ENCODE measurements around the gene ST8SIA5. TPM values are rescaled to one million over a fixed set of nuclear protein-coding genes. Genes with fewer than 3 reads are reported as not detected.
A peak's percentile ranks its signal among the peaks of the same experiment; 100 is the strongest.

Gene ST8SIA5
- total and polyA plus RNA-seq, 4 donors, result 0.08 to 0.42 (median 0.29) TPM; not detected in 1

DNA sequence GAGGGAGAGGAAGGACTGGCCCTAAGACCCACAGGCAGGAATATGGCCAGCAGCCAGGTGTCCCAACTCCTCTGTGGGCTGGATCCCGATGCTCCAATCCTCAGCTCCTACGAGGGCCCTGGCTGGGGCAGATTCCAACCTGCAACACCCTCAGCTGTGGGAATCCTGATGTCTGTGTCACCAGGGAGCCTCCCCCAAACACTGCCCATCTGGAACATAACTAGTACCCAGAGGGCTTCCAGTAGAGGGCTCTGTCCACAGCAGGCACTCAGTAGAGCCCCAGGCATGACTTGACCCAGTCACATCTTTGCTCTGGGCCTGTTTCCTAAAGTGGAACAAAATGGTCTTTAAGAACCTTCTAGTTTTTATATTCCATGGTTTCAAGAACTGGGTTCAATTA, 79.2 kb downstream of the ST8SIA5 start:
- WGBS, 2 donors, result 75 to 76% methylated on average over 2 of the region's 2 CpGs
- intact Hi-C loops (cut with DNase I), result no loop called here

DNA sequence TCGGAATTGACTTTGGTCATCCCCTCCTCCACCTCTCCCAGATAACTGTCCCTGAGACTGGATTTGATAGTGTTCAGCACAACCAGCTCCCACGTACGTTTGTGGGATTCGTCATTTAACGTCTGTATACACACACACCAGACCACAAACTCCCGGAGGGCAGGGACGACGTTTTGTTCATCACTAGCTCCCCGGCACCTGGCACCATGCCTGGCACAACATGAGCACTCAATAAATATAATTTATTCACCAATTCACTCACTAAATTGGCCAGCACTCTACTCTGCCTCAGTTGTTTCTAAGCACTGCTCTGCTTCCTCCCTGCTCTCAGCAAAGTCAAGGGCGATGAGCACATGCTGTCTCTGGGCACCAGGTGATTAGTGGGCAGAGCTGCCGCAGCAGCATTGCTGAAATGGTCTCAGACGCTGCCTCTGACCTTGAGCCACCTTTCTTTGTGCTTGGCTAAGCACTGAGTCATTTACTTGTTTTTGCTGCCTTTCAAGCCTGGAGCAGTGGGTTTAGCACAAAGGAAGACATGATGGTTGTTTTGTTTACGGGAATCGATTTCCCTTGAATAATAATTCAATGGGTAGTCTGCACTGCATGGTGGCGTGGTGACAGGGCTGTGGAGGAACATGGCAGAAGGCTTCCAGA, 80.5 kb downstream of the ST8SIA5 start:
- WGBS, 2 donors, result 22 to 33% methylated on average over 15 of the region's 15 CpGs
- H3K27me3 ChIP-seq (ENCODE audit: control insufficient read depth in 1 of 2, insufficient read depth in 2 of 2, low read length in 1 of 2), result no peaks in the 10 kb centered on the region
- H3K4me3 ChIP-seq (ENCODE audit: low read length in 2 of 2), result no peak overlapping the region
- no peaks in the 10 kb centered on the region for H3K4me1 ChIP-seq (ENCODE audit: control insufficient read depth in 1 of 2, insufficient read depth in 2 of 2, low read length in 2 of 2)
- H3K36me3 ChIP-seq (ENCODE audit: control insufficient read depth in 1 of 2, insufficient read depth in 2 of 2, low read length in 1 of 2), result no peaks in the 10 kb centered on the region
- DNase-seq (no peak), ATAC-seq (ENCODE audit: low FRiP score) (no peak)
- H3K27ac ChIP-seq (ENCODE audit: low read depth in 1 of 2, low read length in 2 of 2), result no peak overlapping the region
- intact Hi-C loops (cut with DNase I), result no loop called here
- peaks cover 2% of the 10 kb centered on the region for H3K9me3 ChIP-seq (ENCODE audit: control insufficient read depth, low read length)

More for the DNA sequence above, 79.2 kb downstream of the ST8SIA5 start:
- H3K4me3 ChIP-seq (ENCODE audit: low read length in 2 of 2), result no peak overlapping the region
- H3K36me3 ChIP-seq (ENCODE audit: control insufficient read depth in 1 of 2, insufficient read depth in 2 of 2, low read length in 1 of 2), result no peaks in the 10 kb centered on the region
- no peaks in the 10 kb centered on the region for H3K27me3 ChIP-seq (ENCODE audit: control insufficient read depth in 1 of 2, insufficient read depth in 2 of 2, low read length in 1 of 2)
- no peaks in the 10 kb centered on the region for H3K4me1 ChIP-seq (ENCODE audit: control insufficient read depth in 1 of 2, insufficient read depth in 2 of 2, low read length in 2 of 2)
- DNase-seq (no peak), ATAC-seq (ENCODE audit: low FRiP score) (no peak)
- peaks cover 2% of the 10 kb centered on the region for H3K9me3 ChIP-seq (ENCODE audit: control insufficient read depth, low read length)
- no peak overlapping the region for H3K27ac ChIP-seq (ENCODE audit: low read depth in 1 of 2, low read length in 2 of 2)

DNA sequence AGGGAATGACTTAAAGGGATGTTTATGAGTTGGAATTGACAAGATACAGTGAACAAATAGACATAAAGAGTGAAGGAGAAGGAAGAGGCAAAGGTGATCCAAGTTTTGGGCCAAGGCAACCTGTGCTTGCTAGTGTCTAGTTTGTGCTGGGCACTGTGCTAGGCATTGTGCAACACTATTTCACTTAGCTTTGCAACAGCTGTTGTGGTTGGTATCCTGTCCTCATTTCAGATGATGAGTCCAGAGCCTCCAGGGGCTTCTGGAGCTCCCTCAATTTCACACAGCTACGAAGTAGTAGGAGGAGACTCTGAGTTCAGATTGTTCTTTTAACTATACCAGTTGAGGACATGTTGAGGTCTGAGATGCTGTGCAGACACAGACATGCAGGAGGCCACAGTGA, 81.7 kb downstream of the ST8SIA5 start:
- Histone ChIP-seq H3K4me3 (ENCODE audit: low read length in 2 of 2) (no peak overlapping the region), H3K27me3 (ENCODE audit: control insufficient read depth in 1 of 2, insufficient read depth in 2 of 2, low read length in 1 of 2) (no peaks in the 10 kb centered on the region), H3K4me1 (ENCODE audit: control insufficient read depth in 1 of 2, insufficient read depth in 2 of 2, low read length in 2 of 2) (no peaks in the 10 kb centered on the region), H3K36me3 (ENCODE audit: control insufficient read depth in 1 of 2, insufficient read depth in 2 of 2, low read length in 1 of 2) (no peaks in the 10 kb centered on the region), H3K27ac (ENCODE audit: low read depth in 1 of 2, low read length in 2 of 2) (no peak overlapping the region), H3K9me3 (ENCODE audit: control insufficient read depth, low read length) (no peaks in the 10 kb centered on the region)
- 67 to 75% methylated on average over 1 of the region's 1 CpG for WGBS, 2 donors
- intact Hi-C loops (cut with DNase I), result no loop called here
- DNase-seq, result no peak
- ATAC-seq (ENCODE audit: low FRiP score), result no peak

DNA sequence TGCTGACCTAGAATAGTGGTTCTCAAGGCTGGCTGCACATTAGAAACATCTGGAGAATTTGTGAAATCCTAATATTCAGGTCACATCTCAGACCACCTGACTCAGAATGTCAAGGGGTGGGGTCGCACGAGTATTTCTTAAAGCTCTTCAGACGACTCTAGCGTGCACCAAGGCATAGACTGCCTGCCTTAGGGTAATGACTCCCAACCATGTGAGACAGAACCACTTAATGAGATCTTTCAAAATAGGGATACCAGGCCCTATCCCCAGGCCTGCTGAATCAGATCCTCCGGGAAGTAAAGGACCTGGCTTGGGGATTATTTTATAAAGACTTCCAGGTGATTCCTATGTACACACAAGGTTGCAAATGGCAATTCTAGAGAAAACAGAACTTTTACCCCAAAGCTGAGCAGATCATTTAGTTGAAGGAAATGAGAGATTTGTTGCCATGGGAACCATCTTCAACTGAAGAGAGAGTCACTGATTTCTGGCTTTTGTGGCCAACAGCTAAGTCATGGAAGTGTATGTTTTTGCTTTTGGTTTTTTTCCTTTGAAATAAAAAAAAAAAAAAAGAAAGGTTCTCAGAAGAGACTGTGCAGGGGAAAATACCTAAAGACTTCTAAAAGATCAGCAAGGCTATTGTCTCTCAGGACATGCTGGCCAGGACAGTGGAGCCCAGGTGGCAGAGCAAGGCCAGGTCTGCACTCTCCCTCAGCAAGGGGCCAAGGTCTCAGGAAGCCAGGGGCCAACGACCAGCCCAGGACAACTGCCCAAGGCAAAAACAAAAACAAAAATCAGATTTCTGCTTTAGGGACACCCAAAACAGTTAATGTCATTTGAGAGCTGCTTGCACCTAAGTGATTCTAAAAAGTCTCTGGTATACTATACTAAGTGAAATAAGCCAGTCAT, 84.5 kb downstream of the ST8SIA5 start:
- H3K27ac ChIP-seq (ENCODE audit: low read depth in 1 of 2, low read length in 2 of 2), result no peak overlapping the region
- no peak for ATAC-seq (ENCODE audit: low FRiP score)
- H3K4me1 ChIP-seq (ENCODE audit: control insufficient read depth in 1 of 2, insufficient read depth in 2 of 2, low read length in 2 of 2), result no peaks in the 10 kb centered on the region
- H3K27me3 ChIP-seq (ENCODE audit: control insufficient read depth in 1 of 2, insufficient read depth in 2 of 2, low read length in 1 of 2), result no peaks in the 10 kb centered on the region
- no peak for DNase-seq
- 72 to 77% methylated on average over 6 of the region's 6 CpGs for WGBS, 2 donors
- H3K4me3 ChIP-seq (ENCODE audit: low read length in 2 of 2), result no peak overlapping the region
- H3K36me3 ChIP-seq (ENCODE audit: control insufficient read depth in 1 of 2, insufficient read depth in 2 of 2, low read length in 1 of 2), result no peaks in the 10 kb centered on the region
- intact Hi-C loops (cut with DNase I), result no loop called here
- H3K9me3 ChIP-seq (ENCODE audit: control insufficient read depth, low read length), result no peaks in the 10 kb centered on the region

DNA sequence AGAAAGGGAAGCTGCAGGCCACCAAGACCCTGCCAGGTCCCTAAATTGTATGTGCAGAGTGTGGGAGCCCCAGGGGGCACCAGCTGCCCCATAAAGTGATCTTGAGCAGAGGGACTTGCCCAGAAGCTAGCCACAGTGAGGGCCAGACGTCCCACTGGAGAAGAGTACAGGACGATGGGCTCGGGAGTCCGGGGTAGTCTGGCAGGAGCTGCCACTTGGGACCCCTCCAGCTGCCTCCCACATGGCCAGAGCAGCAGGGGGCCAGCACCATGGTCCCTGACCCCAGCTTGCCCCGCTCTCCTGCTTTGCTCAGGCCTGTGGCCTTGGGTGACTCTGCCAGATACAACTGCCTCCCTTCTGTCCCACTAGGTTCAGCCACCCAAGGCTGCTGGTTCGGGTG, 88.2 kb downstream of the ST8SIA5 start:
- H3K36me3 ChIP-seq (ENCODE audit: control insufficient read depth in 1 of 2, insufficient read depth in 2 of 2, low read length in 1 of 2), result no peaks in the 10 kb centered on the region
- intact Hi-C loops (cut with DNase I), result no loop called here
- ATAC-seq (ENCODE audit: low FRiP score) (no peak), DNase-seq (peak in 1 of 2 donors; percentile 59)
- H3K27me3 ChIP-seq (ENCODE audit: control insufficient read depth in 1 of 2, insufficient read depth in 2 of 2, low read length in 1 of 2), result no peaks in the 10 kb centered on the region
- no peak overlapping the region for H3K4me3 ChIP-seq (ENCODE audit: low read length in 2 of 2)
- 70 to 89% methylated on average over 6 of the region's 6 CpGs for WGBS, 2 donors
- no peaks in the 10 kb centered on the region for H3K4me1 ChIP-seq (ENCODE audit: control insufficient read depth in 1 of 2, insufficient read depth in 2 of 2, low read length in 2 of 2)
- H3K27ac ChIP-seq (ENCODE audit: low read depth in 1 of 2, low read length in 2 of 2), result no peak overlapping the region
- no peaks in the 10 kb centered on the region for H3K9me3 ChIP-seq (ENCODE audit: control insufficient read depth, low read length)

DNA sequence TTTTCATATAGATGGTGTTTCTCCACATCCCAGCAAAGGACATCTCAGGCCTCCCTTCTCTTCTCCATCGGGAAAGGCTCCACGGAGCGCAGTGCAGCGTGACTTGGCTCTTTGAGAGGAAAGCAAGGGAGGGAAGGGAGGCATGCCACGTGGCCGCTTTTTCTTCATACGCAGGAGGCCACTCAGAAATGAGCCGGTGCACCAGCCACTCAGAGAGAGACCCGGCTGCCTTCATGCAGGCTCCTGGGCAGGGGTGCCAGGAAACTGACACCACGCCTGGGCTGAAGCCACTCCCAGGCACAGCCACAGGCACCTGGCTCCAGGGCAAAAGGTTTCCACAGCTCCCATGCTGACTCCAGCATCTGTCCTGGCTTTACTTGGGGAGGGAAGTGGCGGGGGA, 88.7 kb downstream of the ST8SIA5 start:
- intact Hi-C loops (cut with DNase I), result no loop called here
- no peak overlapping the region for H3K27ac ChIP-seq (ENCODE audit: low read depth in 1 of 2, low read length in 2 of 2)
- no peaks in the 10 kb centered on the region for H3K27me3 ChIP-seq (ENCODE audit: control insufficient read depth in 1 of 2, insufficient read depth in 2 of 2, low read length in 1 of 2)
- H3K4me3 ChIP-seq (ENCODE audit: low read length in 2 of 2), result no peak overlapping the region
- ATAC-seq (ENCODE audit: low FRiP score), result no peak
- no peaks in the 10 kb centered on the region for H3K36me3 ChIP-seq (ENCODE audit: control insufficient read depth in 1 of 2, insufficient read depth in 2 of 2, low read length in 1 of 2)
- DNase-seq, result peak in 1 of 2 donors; percentile 35
- 54 to 69% methylated on average over 11 of the region's 11 CpGs for WGBS, 2 donors
- H3K9me3 ChIP-seq (ENCODE audit: control insufficient read depth, low read length), result no peaks in the 10 kb centered on the region
- H3K4me1 ChIP-seq (ENCODE audit: control insufficient read depth in 1 of 2, insufficient read depth in 2 of 2, low read length in 2 of 2), result no peaks in the 10 kb centered on the region

DNA sequence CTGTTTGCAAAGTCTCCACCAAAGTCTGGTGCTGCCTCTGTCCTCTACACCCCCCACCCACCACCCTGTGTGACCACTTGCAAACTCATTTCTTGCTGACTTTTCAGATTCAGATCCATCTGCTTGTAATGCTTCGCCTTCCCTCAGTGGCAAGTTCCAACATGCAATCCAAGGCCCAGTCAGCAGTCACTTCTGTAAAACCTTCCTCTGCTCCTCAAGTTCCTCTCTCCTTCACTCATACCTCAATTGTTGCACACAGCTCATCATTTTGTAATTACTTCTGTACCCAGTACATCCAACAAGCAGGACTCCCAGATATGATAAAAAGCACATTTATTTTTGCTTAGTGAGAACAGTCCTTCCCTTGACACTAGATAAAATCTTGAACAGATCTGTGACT, 93.3 kb downstream of the ST8SIA5 start:
- Histone ChIP-seq H3K27ac (ENCODE audit: low read depth in 1 of 2, low read length in 2 of 2) (no peak overlapping the region), H3K36me3 (ENCODE audit: control insufficient read depth in 1 of 2, insufficient read depth in 2 of 2, low read length in 1 of 2) (no peaks in the 10 kb centered on the region), H3K4me1 (ENCODE audit: control insufficient read depth in 1 of 2, insufficient read depth in 2 of 2, low read length in 2 of 2) (no peaks in the 10 kb centered on the region), H3K27me3 (ENCODE audit: control insufficient read depth in 1 of 2, insufficient read depth in 2 of 2, low read length in 1 of 2) (no peaks in the 10 kb centered on the region), H3K9me3 (ENCODE audit: control insufficient read depth, low read length) (no peaks in the 10 kb centered on the region), H3K4me3 (ENCODE audit: low read length in 2 of 2) (no peak overlapping the region)
- intact Hi-C loops (cut with DNase I), result loop anchor here in 1 of 2 donors (5.0 kb wide), 1 partner anchor 491 kb away; a partner anchor contains a TSS
- ATAC-seq (ENCODE audit: low FRiP score), result no peak
- WGBS, 2 donors, result 89 to 97% methylated on average over 1 of the region's 1 CpG
- no peak for DNase-seq

DNA sequence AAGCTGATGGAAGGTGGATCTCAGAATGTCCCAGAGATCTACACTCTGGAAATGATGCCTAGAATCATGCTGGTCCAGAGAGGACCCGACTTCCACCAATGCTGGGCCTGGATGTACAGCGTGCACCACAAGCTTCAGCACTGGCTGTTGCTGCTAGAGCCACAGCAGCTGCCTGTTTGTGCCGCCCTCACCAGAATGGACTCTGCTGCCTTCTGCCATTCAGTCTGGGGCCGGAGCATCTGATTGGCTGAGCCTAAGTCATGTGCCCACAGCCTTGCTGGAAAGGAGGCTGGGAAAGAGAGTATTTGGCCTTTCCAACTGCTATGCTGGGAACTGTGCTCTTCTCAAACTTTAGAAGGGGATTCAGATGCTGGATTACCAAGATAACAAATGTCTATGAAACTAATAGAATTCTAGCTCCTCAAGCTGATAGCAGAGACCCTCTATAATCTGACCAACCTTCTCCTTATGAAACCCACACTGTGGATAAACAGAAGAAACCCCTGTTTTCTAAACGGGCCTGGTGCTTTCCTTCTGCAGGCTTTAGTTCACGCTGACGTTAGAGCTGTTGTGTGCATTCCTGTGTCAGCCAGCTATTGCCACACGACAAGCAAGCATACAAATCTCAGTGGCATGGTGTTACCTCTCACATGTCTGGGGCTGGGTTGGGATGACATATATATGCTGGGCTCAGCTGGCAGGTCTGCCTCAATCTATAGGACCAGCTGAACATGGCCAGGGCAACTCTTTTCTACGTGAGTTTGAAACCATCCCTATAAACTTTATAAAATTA, 95.7 kb downstream of the ST8SIA5 start:
- H3K27ac ChIP-seq (ENCODE audit: low read depth in 1 of 2, low read length in 2 of 2), result no peak overlapping the region
- no peak overlapping the region for H3K4me3 ChIP-seq (ENCODE audit: low read length in 2 of 2)
- 57 to 59% methylated on average over 9 of the region's 9 CpGs for WGBS, 2 donors
- H3K9me3 ChIP-seq (ENCODE audit: control insufficient read depth, low read length), result no peaks in the 10 kb centered on the region
- intact Hi-C loops (cut with DNase I), result loop anchor here in 1 of 2 donors (5.0 kb wide), 1 partner anchor 489 kb away; a partner anchor contains a TSS
- H3K27me3 ChIP-seq (ENCODE audit: control insufficient read depth in 1 of 2, insufficient read depth in 2 of 2, low read length in 1 of 2), result no peaks in the 10 kb centered on the region
- peak in 1 of 2 donors; percentile 55 for DNase-seq
- ATAC-seq (ENCODE audit: low FRiP score), result no peak
- no peaks in the 10 kb centered on the region for H3K4me1 ChIP-seq (ENCODE audit: control insufficient read depth in 1 of 2, insufficient read depth in 2 of 2, low read length in 2 of 2)
- no peaks in the 10 kb centered on the region for H3K36me3 ChIP-seq (ENCODE audit: control insufficient read depth in 1 of 2, insufficient read depth in 2 of 2, low read length in 1 of 2)

All from aorta (tissue), 5 donors.